Fibroblast of skin of abdomen (primary cell): ENCODE data around the gene PDE1C. TPM values are rescaled to one million over a fixed set of nuclear protein-coding genes. Genes with fewer than 3 reads are reported as not detected.
A peak's percentile ranks its signal among the peaks of the same experiment; 100 is the strongest.

Experiments
- DNase-seq: peaks from one replicate; pipeline ENCODE4 v3.0.0-alpha.2; 2013
- polyA plus RNA-seq, 2 experiments: library from polyadenylated mRNA; unstranded; fragments of 120-200 nt; gene quantifications; one replicate each; pipeline ENCODE4 v1.2.1, GENCODE V29; 2013; ENCODE audit not compliant: insufficient read length in 2 of 2

PDE1C gene
- polyA plus RNA-seq (2013, experiment 1 of 2; ENCODE audit: insufficient read length), result 8.9 TPM
- polyA plus RNA-seq (2013, experiment 2 of 2; ENCODE audit: insufficient read length), result 8.5 TPM

- DNase-seq, result peak; percentile 27
Measured at GRCh38 chr7:32070406-32071360, at the start of gene PDE1C. PDE1C (minus strand) TSS chr7:32070407.

- no peak for DNase-seq
Measured at GRCh38 chr7:32119790-32120196, 49.6 kb upstream of the PDE1C start.

- peak; percentile 9 for DNase-seq
Measured at GRCh38 chr7:32117837-32118236, 47.6 kb upstream of the PDE1C start.

GRCh38 chr7:32116436-32116835 lies 46.2 kb upstream of the PDE1C start:
- DNase-seq, result no peak

DNA sequence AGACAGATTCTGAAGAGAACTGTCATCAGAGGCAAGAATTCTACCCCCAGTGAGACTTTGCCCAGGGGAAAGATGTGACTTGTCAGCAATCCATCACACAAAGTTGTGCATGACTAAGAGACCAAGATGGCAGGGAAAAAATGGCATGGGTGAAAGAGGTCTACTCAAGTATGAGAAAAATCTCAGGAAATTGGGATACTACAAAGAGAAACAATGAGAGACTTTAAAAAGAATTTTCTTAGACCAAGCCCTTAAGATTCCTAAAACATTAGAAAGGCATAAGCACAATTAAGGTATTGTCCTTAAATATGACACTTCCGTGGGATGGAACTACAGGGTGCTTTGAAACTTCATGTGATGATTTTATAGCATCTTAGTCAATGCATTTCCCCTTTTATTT lies 45.6 kb upstream of the PDE1C start:
- peak; percentile 85 for DNase-seq

DNA sequence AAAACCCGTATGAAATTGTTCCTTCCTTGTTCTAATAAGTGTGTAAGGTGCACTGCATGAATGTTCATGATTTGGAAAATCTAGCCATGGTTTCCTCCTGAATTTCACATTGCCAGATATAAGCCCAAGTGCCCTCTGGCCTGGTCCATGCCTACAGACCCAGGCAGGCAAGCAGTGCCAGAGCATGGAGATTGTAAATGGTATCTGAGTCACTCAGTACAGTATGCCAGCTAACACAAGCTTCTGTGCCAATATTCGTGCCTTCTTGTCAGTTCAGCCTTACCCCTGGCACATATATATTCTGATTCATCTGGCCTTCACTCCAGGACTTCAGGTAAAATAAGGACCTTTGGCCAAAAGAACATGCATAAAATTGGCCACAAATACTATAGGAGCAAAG lies 38.4 kb upstream of the PDE1C start:
- DNase-seq, result no peak

DNA sequence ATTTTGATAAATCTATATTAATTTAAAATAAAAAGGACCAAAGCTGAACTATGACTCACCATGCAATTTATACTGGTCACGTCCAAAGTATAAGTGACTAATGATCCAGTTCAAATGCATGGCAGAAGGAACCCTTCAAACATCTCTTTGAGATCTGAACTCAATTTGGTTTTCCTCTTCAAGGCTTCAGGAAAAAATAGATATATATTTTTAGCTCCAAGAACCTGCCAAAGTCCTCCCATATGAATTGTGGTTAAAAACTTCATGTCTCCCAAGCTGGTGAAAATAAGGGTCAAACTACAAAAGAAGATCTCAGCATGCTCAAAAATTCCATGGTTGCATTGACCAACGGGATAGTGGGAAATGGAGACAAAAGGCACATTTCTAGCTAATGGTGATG lies 34.6 kb upstream of the PDE1C start:
- no peak for DNase-seq

- no peak for DNase-seq
Measured at GRCh38 chr7:32103361-32103760, 33.2 kb upstream of the PDE1C start.

GRCh38 chr7:32102432-32102873 lies 32.2 kb upstream of the PDE1C start:
- no peak for DNase-seq

GRCh38 chr7:32100407-32100907 lies 30.2 kb upstream of the PDE1C start:
- peak; percentile 8 for DNase-seq

DNA sequence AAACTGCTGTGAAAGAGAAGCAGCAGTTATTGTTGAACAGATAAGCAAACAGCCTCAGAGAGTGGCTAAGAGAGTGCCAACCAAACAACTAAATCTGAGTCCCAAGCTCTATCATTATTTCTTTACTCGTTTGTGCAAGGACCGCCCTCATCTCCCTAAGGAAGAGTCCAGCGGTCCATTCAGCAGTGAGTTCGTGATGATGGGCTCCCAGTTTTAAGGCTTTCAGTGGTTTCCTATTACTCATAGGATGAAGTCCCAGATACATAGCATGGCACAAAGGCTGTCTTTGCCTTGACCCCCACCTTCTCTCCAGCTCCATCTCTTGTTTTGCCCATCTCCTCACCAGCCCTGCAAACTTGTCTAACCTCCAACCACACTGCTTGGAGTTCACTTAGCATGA lies 24.3 kb upstream of the PDE1C start:
- no peak for DNase-seq

DNA sequence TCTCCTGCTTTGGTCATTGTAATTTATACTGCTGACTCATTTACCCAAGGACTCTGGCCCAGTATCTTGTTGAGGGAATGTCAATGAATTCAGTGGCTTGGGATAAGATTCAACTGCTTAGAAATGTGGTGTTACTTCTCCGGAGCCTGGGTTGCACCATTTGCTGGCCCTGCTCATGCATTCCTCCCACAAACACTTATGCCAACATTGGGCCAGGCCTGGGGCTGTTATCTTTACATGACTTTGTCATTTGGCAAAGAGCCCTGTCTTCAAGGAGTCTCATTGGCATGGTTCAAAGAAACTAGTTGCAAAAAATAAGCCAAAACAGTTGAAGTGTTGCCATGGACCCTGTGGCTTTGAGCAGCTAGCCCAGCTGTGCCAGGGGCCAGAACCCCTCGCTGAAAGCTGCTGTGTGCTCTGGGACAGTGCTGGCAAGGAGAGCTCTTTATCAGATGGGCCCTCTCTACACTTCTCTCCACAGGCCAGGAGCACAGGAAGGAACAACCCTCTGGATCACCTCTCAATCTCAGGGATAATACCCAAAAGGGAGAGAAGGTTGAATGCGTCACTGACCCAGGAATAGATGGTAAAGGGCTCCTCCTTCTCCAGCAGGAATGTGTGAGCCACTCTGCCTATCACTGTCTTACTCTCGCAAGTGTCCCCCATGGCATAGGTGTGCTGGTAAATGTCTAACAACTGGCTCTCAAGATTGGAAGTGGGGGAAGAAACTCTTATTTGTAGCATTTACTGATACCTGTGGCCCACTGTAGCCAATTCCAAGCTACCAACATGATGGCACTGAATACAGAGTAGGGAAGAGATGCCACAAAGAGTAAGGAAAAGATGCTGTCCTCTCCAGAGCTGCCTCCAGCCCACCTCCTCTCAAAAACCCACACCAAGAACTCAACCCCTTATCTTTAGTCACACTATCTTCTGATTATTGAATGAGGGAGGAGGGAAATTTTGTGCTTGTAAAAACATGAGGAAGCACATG lies 23.5 kb upstream of the PDE1C start:
- peak; percentile 83 for DNase-seq

DNA sequence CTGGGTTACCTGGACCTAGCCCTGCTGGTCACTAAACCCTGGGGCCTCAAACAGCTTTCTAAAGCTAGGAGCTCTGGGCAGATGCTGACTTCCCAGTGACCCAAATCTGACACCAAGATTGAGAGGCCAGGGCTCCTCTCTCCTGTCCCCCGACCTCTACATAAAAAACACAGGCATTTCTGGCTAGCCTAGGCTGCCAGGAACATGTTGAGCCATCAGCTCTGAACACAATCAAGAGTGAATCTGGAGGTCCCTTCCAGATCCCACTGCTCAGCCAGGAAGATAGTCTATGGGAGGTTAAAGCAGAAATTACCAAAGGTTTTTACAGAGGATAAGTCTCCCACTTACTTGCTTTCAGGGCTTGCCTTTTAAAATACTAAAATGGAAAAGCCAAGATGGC lies 22.1 kb upstream of the PDE1C start:
- peak; percentile 27 for DNase-seq

DNA sequence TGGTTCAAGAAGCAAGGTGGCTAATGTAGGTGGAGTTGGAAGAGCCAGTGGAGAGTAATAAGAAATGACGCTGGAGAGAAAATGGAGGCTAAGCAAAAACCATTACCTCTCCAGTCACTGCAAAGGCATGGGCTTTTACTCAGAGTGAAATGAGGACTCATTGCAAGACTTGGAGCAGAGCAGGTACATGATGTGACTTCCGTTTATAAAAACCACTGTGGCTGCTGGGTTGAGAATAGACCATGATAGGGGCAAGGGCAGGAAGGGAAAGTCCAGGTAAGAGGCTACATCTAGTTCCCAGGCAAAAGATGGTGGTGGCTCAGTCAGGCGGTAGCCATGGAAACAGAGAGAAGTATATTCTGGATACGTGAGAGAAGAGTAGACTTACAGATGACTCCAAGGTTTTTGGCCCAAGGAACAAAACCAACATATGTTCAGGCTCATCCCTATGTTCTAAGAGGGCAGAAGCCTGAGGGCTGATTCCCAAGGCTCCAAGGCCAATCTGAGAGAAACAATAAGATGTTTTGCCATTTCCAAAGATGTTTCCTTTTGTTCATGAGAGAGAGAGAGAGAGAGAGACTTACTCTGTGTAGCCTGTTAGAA lies 21.5 kb upstream of the PDE1C start:
- DNase-seq, result no peak

DNA sequence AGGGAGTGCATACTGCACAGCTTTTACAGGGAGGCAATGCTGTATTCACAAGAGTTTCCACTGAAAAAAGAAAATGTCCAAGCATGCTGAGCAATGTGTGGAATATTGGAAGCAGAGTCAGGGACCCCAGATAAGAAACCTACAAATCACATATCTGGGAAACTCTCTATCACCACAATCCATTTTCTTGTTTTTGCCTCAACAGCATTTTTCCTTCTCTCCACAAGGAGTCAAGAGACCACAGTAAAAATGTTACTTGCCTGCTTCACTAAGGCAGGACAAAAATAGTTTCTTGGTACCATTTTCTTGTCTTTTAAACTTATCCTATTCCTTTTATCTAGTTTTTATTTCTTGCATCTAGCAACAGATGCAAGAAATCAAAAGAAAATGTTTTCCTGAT lies 19.5 kb upstream of the PDE1C start:
- no peak for DNase-seq

GRCh38 chr7:32089256-32089655 lies 19.0 kb upstream of the PDE1C start:
- no peak for DNase-seq

- DNase-seq, result no peak
Measured at GRCh38 chr7:32088451-32088881, 18.3 kb upstream of the PDE1C start.

DNA sequence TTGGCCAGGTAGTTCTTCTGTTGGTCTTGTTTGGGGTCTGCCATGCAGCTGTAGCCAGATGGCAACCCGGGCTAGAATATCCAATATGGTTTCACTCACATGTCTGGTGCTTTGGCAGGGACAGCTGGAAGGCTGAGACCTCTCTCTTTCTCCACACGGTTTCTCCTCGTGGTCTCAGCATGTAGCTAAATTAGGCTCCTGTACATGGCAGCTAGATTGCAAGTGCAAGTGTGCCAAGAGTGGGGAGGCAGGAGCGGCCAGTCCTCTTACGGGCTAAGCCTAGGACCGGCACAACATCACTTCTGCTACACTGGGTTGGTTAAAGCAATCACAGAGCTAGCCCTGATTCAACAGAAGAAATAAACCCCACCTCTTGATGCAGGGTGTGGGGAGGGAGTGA lies 9.3 kb upstream of the PDE1C start:
- no peak for DNase-seq

DNA sequence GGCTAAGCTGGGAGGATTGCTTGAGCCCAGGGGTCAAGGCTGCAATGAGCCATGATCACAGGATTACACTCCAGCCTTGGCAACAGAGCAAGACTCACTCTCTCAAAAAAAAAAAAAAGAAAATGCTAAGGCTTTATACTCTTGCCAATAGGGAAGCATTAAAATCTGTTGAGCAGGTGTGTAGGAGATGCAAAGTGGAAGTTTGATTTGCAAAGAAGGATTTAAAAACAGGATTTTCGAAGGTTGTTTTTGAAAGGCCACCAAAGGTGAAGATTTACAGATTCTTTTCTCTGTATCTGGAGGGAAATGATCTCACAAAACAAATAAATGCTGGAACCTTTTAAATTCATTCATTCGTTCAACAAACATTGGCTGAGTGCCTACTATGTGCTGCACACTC lies 8.6 kb upstream of the PDE1C start:
- DNase-seq, result no peak

DNA sequence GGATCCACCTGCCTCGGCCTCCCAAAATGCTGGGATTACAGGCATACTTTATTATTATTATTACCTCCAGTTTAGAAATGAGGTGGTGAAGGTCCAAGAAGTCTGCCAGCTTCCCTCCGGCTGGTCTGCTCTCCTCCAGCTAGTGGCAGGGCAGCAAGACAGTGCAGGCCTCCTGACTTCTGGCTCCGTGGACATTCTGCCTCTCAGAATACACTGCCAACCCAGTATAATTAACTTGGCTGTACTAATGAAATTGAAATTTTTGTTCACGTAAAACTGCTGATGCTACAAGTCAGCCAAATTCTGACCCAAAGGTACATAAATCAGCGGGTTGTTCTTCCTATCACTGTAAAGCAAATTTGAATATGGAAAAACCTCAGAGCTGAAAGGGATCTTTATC lies 7.6 kb upstream of the PDE1C start:
- DNase-seq, result no peak

GRCh38 chr7:32076802-32077201 lies 6.6 kb upstream of the PDE1C start:
- DNase-seq, result peak; percentile 10

DNA sequence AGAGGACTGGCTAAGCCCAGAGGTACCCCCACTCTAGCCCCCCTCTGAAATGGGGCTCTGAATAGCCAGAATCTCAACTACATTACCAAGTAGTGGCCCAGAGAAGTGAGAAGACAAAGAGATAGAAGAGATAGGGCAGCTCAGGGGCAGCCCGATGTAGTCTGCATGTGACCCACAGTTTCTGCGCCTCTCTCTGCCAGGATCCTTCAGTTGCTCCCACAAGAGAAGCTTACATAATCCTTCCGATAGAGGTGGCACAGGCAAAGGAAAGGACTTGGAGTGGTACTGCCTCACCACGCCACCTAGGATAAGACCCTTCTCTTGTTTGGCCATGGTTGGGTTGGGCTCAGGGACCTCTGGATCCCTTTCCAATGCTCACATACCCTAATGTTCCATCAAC lies 5.4 kb upstream of the PDE1C start:
- no peak for DNase-seq
